UCSD-AML1 (cell line): ENCODE measurements around the gene TELO2.

Experiments used
- DNase-seq: peaks from one replicate; lab custom pipeline; 2025; ENCODE audit not compliant: unreplicated experiment; lab: John Stamatoyannopoulos, UW

TELO2 gene

GRCh38 chr16:1533443-1533951 lies 40.3 kb downstream of the TELO2 start, which contains the start of gene TMEM204:
Gene TMEM204, plus strand, starts transcription at chr16:1533666. Its CDS starts 610 bp downstream, at chr16:1534276.
- DNase-seq, result peak; percentile 55

GRCh38 chr16:1534021-1535020 lies 41.2 kb downstream of the TELO2 start:
- DNase-seq, result peak; percentile 50

GRCh38 chr16:1535391-1536291 lies 42.5 kb downstream of the TELO2 start:
- no peak for DNase-seq

GRCh38 chr16:1536601-1537000 lies 43.4 kb downstream of the TELO2 start:
- no peak for DNase-seq

GRCh38 chr16:1537138-1537577 lies 44.0 kb downstream of the TELO2 start:
- no peak for DNase-seq

- peak; percentile 25 for DNase-seq
Measured at GRCh38 chr16:1537763-1538289, 44.7 kb downstream of the TELO2 start.

- peak; percentile 37 for DNase-seq
Measured at GRCh38 chr16:1538804-1539520, 45.8 kb downstream of the TELO2 start.

GRCh38 chr16:1539720-1540555 lies 46.8 kb downstream of the TELO2 start:
- DNase-seq, result no peak

GRCh38 chr16:1540556-1540855 lies 47.3 kb downstream of the TELO2 start:
- DNase-seq, result no peak

- no peak for DNase-seq
Measured at GRCh38 chr16:1541293-1542165, 48.4 kb downstream of the TELO2 start.

- DNase-seq, result no peak
Measured at GRCh38 chr16:1542166-1542500, 49.0 kb downstream of the TELO2 start.

GRCh38 chr16:1542533-1542932 lies 49.4 kb downstream of the TELO2 start:
- no peak for DNase-seq

GRCh38 chr16:1543085-1543896 lies 50.1 kb downstream of the TELO2 start:
- DNase-seq, result peak; percentile 92

- DNase-seq, result peak; percentile 55
Measured at GRCh38 chr16:1545044-1546040, 52.2 kb downstream of the TELO2 start.

GRCh38 chr16:1546430-1546829 lies 53.3 kb downstream of the TELO2 start:
- DNase-seq, result no peak

GRCh38 chr16:1548233-1548632 lies 55.1 kb downstream of the TELO2 start:
- peak; percentile 48 for DNase-seq

GRCh38 chr16:1548727-1549126 lies 55.6 kb downstream of the TELO2 start:
- DNase-seq, result no peak
